Activated CD4-positive, alpha-beta T cell treated with anti-CD3 and anti-CD28 coated beads, Interleukin-2, Interleukin-4, amounts not matched to agents 100 ng/mL and 50 ng/mL, durations not matched to agents 16 hours and 8 hours (primary cell): ENCODE results near the gene MYCN.
"Not testable (repeated sequence)": the region's sequence is repeated elsewhere in the genome, so short reads cannot be mapped to it uniquely, and the experiment has no call there.

Experiments
- DNase-seq: peaks from one replicate; pipeline ENCODE4 v3.0.0-alpha.2; 2020; ENCODE audit warnings: low spot score

MYCN gene

DNA sequence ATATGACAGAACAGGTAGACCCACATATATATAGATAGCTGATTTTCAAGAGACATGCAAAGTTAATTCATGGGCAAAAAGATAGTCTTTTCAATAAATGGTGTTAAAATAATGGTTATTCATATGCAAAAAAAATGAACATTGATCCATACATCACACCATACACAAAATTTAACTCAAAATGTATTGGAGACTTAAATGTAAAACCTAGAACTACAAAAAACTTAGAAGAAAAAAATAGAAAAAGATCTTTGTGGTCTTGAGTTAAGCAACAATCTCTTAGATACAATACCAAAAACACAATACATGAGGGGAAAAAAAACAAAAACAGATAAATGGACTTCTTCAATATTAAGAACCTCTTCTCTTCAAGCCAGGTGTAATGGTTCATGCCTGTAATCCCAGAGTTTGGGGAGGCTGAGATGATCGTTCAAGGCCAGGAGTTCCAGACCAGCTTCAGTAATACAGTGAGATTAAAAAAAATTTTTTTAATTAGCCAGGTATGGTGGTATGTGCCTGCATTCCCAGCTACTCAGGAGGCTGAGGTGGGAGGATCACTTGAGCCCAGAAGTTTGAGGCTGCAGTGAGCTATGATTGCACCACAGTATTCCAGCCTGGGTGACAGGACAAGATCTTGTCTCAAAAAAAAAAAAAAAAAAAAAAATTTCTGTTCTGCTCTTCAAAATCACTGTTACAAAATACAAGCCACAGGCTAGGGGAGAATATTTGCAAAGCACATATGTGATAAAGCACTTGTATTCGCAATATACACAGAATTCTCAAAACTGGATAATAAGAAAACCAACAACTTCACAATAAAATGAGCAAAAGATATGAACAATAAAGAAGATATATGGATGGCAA lies 32.7 kb upstream of the MYCN start:
- DNase-seq, result no peak

DNA sequence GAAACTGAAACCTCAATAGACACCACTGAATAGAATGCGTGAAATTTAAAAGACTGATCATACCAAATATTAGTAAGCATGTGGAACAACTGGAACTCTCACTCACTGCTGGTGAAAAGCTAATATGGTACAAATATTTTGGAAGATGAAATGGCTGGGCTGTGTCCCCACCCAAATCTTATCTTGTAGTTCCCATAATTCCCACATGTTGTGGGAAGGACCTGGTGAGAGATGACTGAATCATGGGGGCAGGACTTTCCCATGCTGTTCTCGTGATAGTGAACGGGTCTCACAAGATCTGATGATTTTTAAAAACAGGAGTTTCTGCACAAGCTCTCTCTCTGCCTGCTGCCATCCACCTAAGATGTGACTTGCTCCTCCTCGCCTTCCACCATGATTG lies 32.0 kb upstream of the MYCN start:
- no peak for DNase-seq

DNA sequence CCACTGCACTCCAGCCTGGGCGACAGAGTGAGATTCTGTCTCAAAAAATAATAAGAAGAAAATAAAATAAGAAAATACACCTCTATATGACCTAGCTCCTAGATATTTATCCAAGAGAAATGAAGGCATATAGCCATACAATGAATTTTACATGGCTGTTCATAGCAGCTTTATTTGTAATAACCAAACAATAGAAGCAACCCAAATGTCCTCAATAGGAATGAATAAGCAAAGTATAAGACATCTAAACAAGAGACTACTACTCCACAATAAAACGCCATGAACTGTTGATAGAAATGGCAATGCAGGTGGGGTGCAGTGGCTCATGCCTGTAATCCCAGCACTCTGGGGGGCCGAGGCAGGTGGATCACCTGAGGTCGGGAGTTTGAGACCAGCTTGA lies 31.2 kb upstream of the MYCN start:
- no peak for DNase-seq

DNA sequence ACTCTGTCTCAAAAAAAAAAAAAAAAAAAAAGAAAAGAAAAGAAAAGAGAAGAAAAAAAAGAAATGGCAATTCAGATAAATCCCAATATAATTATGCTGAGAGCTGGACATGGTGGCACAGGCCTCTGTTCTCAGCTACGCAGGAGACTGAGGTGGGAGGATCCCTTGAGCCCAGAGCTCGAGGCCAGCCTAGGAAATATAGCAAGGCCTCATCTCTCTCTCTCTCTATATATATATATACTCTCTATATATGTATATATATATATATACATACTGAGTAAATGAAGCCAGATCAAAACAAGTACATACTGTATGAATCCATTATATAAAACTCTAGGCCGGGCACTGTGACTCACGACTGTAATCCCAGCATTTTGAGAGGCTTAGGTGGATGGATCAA lies 30.6 kb upstream of the MYCN start:
- no peak for DNase-seq

DNA sequence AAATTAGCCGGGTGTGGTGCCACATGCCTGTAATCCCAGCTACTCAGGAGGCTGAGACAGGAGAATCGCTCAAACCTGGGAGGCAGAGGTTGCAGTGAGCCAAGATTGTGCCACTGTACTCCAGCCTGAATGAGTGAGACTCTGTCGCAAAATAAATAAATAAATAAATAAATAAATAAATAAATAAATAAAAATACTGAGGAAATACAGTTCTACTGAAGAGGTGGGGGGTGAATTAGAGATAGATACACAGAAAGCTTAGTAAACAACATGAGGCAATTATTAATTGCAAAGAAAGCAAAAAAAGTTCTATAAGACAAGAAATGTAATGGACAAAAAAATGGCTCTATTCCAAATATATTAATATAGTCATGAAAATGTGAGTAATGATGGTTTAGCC lies 29.1 kb upstream of the MYCN start:
- not testable (repeated sequence) for DNase-seq

DNA sequence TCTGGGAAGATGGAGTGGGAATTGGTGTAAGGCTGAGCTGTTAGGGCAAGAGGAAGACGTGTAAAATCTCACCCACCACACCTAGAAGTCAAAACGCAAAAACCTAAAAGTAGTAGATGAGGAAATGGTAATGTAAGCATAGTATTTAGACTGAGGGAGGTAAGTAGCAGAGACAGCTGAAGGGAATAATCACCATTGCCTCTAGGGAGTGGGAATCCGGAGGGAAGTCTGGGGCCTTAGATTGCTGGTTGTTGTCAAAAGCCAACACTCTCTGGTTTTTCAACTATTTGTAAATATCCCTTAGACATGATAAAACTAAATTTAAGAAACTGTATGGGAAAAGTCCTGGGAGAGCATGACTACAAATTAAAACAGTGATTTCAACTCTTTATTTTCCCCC lies 28.7 kb upstream of the MYCN start:
- DNase-seq, result no peak

DNA sequence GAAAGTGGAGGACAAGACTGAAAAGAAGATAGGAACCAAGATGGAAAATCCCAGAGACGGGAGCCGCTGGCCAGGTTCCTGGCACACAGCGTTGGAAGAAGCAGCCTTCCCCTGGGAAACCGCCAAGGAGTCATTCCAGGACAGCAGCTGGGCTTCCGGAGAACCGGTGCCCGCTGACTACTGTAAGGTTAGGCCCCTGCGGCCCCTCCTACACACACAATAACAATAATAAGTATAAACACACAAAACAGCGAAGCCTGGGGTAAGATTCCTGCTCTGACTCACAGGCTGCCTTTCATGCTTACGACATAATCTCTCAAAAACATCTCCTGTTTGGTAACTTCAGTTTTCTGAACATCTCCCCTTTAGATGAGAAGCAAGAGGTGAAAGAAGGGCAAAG lies 28.1 kb upstream of the MYCN start:
- no peak for DNase-seq

DNA sequence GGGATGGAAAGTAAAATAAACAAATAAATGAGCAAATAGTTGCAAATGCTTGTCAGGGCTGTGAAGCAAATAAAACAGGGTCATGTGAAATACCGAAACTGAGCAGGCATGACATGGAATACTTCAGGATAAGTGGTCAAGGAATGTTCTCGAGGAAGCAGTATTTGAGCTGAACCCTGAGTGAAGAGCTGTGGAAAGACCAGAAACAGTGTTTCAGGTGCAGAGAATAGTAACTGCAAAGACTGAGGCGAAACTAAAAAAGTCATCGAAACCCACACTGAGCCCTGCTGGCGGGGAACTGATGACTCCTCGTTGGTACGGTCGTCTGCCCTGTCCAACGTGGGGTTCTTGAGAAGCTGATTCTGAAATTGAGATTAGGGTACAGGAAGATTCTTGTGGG lies 27.2 kb upstream of the MYCN start:
- DNase-seq, result no peak

DNA sequence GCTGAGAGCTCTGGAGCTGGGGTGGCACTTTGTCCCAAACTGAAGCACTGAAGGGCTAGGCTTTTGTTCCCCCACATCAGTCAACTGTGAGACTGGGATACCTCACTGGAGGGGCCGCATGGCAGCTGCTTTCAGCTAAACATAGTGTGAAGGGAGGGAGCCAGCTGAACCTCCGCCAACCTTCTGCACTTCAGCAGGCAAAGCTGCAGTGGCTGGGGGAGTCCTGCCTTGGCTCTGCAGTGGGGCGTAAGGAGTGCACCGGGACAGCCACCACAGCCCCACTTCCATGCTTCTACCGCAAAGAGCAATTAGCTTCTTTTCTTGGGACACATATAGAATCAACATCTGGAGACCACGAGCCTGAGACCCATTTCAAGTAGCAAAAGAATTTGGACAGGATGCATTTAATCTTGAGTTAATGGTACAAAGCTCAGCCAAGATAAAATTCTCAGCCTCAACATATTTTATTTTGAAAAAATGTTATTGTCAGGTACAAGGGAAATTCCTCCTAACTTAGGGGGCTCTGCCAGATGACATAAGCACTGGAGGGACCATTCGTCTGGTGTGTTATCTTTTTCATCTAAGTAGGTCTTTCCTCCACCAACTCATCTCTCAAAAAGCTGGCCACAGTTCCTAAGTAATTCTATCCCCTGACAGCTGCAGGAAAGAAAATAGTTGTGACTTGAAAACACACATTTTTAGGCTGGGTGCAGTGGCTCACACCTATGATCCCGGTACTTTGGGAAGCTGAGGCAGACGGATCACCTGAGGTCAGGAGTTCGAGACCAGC lies 25.6 kb upstream of the MYCN start:
- DNase-seq, result no peak

DNA sequence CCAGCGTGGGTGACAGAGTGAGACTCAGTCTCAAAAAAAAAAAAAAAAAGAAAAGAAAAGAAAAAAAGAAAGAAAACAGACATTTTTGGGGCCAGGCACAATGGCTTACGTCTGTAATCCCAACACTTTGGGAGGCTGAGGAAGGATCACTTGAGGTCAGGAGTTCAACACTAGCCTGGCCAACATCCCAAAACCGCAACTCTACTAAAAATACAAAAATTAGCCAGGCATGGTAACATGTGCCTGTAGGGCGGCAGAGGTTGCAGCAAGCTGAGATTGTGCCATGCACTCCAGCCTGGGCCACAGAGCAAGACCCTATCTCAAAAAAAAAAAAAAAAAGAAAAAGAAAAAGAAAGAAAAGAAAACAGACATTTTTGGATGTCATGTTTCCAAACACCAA lies 24.8 kb upstream of the MYCN start:
- not testable (repeated sequence) for DNase-seq

DNA sequence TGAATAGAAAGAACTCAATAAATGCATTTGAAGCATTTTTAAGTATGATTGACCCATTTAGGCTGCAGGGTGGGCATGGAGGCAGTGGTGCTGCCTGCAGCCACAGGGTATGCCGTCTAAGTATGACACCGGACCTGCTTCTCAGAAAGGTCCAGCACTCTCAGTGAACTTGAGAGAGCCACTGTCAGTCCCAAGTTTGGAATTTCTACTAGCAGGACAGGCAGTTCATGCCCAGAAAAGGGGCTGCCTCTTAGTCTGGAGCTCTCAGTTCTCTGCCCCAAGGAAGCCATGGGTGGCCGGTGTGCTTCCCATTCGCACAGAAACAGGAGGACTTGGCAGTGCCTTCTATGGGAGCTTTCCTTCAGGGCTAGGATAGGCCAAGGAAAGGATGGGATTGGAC lies 24.0 kb upstream of the MYCN start:
- DNase-seq, result no peak

DNA sequence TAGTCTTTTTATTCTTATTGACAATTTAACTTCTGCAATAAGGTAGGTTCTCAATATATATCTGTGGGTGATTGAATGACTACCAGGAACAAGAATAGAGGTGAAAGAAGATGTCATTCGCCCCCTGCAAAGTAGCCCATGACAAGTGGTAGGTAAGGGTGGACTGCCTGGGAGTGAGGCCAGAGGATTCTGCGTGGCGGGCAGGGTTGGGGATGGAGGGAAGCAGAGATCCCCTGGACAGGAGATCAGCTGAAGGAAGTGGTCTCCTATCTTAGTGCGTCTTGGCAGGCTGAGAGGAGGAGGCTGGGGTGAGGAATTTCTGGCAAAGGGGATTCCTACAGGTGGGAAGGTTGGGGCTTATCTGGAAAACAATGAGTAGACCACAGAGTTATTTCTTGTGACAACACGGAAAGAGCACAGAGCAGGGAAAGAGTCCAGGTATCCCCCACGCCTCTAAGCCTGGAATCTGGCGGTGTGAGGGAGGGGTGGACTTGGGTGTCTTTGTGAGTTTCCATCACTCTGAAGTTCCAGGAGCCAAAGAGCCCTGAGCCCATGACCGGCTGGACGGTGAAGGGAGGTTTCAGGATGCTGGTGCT lies 21.5 kb upstream of the MYCN start:
- DNase-seq, result no peak

DNA sequence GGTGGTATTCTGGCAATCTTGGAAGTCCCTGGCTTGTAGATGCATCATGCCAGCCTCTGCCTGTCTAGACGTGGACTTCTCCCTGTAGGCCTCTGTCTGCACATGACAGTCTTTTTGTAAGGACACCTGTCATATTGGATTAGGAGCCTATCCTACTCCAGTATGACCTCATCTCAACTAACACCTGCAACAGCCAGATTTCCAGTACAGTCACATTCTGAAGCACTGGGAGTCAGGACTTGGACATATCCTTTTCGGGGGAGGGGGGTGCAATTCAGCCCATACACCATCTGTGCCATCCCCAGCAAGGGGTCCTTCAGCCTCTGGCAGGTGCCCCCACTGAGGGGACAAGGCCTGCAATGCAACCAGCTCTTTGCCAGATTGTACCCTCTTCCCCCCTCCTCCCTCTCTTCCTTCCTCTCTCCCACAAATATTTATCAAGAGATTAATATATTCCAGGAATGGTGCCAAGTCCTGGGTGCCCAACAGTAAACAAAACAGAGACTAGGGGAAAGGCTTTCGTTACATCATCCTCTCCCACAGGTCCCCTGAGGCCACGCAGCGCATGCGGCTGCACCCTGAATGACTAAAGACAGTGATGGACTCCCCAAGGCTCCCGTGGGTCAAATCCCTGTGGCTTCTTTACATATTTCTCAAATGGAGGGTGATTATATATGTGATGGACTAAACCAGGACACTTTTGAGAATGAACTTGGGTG lies 20.5 kb upstream of the MYCN start:
- no peak for DNase-seq

DNA sequence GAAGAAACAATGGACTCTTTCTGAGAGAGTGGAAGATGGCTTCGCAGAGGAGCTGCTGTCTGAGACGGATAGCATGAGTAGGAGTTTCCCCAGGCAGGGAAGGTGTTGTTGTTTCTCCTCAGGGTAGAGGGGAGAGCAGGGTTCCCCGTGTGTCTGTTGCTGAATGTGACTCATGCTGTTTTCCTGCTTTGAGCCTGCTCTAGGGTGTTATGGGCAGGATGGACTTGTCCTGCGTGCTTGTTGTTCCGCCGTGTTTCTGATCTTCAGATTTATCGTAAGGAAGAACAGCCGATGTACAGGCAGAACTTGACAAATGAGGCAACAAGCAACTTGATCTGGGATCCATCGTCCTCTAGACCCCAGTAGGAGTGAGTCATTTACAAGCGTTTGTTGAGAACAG lies 19.7 kb upstream of the MYCN start:
- DNase-seq, result no peak

DNA sequence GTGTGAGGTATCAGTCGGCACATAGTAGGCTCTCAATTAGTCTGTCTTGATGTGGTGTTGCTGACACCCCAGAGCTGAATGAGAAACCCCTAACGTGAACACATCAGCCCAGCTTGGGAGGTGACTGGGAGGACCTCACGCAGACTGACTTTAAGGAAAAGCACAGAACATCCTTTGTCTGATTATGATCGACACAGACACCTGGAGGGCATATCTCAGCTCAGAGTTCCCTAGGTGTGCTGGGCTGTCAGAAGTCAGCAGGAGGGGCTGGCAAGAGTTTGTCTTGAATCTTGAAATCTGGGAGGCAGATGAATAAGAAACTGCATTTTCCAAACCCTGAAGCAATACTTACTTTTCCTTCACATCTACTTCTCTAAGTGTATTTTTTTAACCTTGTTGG lies 16.8 kb upstream of the MYCN start:
- no peak for DNase-seq

DNA sequence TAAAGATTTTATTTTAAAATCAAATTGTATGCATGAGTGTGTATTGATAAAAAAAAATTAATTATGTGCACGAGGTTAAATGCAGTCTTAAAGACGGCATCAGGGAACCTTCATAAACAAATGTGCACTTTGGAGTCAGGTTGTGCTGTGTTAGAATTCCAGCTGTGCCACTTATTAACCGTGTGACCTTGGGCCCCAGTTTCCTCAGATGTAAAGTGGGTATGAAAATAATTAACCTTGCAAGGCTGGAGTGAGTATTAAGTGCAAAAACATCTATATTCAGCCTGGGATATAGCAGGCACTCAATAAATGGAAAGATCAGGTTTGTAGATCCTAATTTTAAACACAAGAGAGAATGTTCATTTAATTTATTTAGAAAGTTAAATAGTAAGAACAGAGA lies 14.5 kb upstream of the MYCN start:
- no peak for DNase-seq

DNA sequence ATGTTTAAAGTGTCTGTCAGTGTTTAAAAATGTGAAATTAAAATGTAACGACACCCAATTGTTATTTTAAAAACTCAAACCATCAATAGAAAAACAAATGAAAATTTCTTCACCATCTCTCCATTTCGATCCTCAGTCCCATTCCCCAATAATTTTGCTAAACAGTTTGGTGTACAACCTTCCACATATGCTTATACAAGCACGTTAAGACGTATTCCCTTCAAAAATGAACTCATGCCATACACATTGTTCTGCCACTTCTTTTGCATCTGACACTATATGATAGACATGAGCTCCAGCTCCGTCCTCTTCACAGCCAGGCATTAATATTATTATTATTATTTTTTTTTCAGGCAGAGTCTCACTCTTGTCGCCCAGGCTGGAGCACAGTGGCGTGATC lies 14.1 kb upstream of the MYCN start:
- no peak for DNase-seq

DNA sequence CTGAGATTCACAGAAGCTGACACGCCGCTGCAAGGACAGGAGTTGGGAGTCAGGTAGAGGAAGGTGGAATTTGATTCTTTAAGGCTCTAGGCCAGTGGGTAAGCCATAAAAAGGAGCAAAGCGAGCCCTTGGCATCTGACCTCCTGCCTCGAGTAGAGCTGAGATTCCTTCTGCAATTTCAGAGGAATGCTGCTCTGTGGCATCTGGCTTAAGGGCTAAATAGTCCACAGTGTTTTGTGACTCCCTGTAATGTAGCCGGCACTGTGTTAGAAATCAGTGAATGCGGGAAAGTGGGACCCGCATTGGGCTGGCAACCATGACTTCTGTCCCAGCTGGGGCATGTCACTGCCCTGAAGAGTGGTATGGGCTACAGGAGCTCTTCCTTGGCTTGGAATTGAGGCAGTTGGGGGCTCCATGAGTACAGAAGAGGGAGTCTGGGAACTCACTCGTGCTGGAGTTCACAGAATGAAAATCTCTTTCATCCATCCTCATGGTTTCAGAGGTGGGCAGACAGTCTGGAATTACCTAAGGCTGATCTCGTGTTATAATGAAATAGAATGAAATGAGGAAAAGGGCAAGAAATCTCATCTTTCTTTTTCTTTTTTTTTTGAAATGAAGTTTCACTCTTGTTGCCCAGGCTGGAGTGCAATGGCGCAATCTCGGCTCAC lies 12.7 kb upstream of the MYCN start:
- DNase-seq, result no peak

DNA sequence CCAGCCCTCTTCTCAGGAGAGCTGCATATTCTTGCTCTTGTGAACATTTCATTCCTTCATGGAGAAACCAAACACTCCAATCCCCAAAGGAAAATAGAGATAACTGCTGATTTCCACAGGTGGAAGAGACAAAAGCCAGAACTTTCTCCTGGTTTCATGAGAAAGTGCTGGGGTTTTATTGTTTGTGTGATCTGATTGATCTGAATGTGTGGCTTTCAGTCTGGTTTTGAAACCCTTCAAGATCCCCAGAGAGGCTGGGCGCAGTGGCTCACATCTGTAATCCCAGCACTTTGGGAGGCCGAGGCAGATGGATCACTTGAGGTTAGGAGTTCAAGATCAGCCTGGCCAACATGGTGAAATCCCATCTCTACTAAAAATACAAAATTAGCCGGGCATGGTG lies 11.3 kb upstream of the MYCN start:
- DNase-seq, result not testable (repeated sequence)

DNA sequence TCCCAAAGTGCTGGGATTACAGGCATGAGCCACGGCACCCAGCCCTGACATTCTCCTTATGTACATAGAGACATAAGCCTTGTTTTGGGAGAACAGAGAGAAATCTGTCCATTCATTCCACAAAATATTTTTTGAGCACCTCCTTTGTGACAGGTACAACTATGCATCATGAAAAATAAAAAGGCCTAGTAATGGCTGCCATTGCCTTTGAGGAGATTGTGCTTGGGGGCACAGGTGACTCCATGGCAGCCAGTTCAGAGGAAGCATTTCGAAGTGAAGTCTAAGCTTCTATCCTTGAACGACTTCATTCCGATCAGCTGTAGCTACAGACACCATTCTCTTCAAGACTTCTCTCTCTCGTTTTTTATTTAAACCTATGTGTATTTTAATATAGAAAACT lies 10.5 kb upstream of the MYCN start:
- no peak for DNase-seq

DNA sequence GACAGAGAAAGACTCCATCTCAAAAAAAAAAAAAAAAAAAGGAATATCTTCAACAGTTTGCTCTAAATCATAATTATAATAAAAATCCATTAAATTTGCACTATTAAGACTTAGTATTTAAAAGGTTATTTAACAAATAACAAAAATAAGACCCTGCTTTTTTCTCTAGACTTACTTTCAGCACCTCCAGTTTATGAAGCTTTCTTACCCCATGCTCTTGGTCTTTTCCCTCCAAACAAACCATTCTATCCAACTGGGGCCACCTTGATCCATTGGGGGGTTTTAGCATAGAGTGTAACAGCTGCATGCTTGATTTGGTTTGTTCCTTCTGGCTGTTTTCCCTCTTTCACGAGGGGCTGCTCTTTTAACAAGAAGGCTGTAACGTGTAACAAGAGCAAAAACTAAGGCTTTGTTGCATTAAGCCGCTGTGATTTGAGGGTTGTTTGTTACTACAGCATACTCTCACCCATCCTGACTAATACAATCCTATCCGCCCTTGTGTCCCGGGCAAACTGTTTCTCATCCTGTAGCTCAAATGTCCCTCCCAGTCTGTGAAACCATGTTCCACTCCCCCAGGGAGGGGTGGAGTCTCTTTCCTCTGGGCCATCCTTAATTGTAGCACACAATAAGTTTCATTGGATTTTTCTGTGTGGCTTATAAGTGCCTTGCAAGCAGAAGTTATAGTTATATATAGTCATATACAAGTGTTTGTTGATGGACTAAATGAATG lies 9.6 kb upstream of the MYCN start:
- DNase-seq, result no peak
